Naive thymus-derived CD4-positive, alpha-beta T cell (primary cell): ENCODE data around the gene HEBP2. TPM values are rescaled to one million over a fixed set of nuclear protein-coding genes. Genes with fewer than 3 reads are reported as not detected.
A peak's percentile ranks its signal among the peaks of the same experiment; 100 is the strongest.

Experiments used
- ATAC-seq: fragments of 150-1000 bp; cut with Tn5 transposase; 2 replicates; pipeline ENCODE4 v1.10.0; 2021; ENCODE audit warnings: mild to moderate bottlenecking, moderate library complexity
- CTCF ChIA-PET: fragments of 350-600 bp; sonication (Branson Sonifier 250); formaldehyde crosslinking; loops from one replicate; lab custom pipeline; 2021; ENCODE audit warnings: antibody characterized with exemption; lab: Charles Lee
- POLR2A ChIA-PET: fragments of 350-600 bp; sonication (Branson Sonifier 250); formaldehyde crosslinking; loops from one replicate; lab custom pipeline; 2021; ENCODE audit warnings: antibody characterized with exemption, inconsistent platforms; lab: Charles Lee
- DNase-seq, 9 donors: peaks; one replicate each; pipeline versions ENCODE4 v3.0.0 to v3.0.0-alpha.2; 2020 to 2022; ENCODE audit warnings: mixed read lengths in 1 of 9
- H3K27ac ChIP-seq: one replicate; pipeline ENCODE4 v1.7.0; 2013; ENCODE audit warnings: mild to moderate bottlenecking, low read depth, low read length, moderate library complexity
- H3K27me3 ChIP-seq, 2 donors: one replicate each; pipeline ENCODE4 v1.7.0; 2013; ENCODE audit warnings: low read length in 2 of 2, mild to moderate bottlenecking in 2 of 2, moderate library complexity in 2 of 2; ENCODE audit not compliant: control insufficient read depth in 2 of 2, insufficient read depth in 2 of 2
- H3K36me3 ChIP-seq, 3 experiments: 1 replicate in 2 of 3; 2 replicates in 1 of 3; pipeline ENCODE4 v1.7.0; 2013; ENCODE audit warnings: low read length in 3 of 3, mild to moderate bottlenecking in 3 of 3, moderate library complexity in 1 of 3; ENCODE audit not compliant: insufficient read depth in 3 of 3, control insufficient read depth in 2 of 3
- H3K4me1 ChIP-seq, 2 donors: one replicate each; pipeline ENCODE4 v1.7.0; 2013; ENCODE audit warnings: low read length in 2 of 2, mild to moderate bottlenecking in 2 of 2, moderate library complexity in 1 of 2; ENCODE audit not compliant: control insufficient read depth in 2 of 2, insufficient read depth in 2 of 2
- H3K4me3 ChIP-seq: 2 replicates; pipeline ENCODE4 v1.7.0; 2013; ENCODE audit warnings: mild to moderate bottlenecking, low read length
- H3K9me3 ChIP-seq, 3 experiments: 1 replicate in 2 of 3; 2 replicates in 1 of 3; pipeline ENCODE4 v1.7.0; 2013; ENCODE audit warnings: low read length in 3 of 3; ENCODE audit not compliant: control insufficient read depth in 2 of 3
- H3K27ac Mint-ChIP-seq, 9 donors: one replicate each; pipeline ENCODE4 v1.8.0; 2020 to 2022; ENCODE audit warnings: mixed read lengths in 9 of 9, mild to moderate bottlenecking in 8 of 9, moderate library complexity in 5 of 9, inconsistent platforms in 2 of 9
- H3K27me3 Mint-ChIP-seq, 5 donors: one replicate each; pipeline ENCODE4 v1.8.0; 2021 to 2022; ENCODE audit warnings: mixed read lengths in 5 of 5, mild to moderate bottlenecking in 1 of 5
- H3K36me3 Mint-ChIP-seq, 5 donors: one replicate each; pipeline ENCODE4 v1.8.0; 2020 to 2022; ENCODE audit warnings: mixed read lengths in 5 of 5, mild to moderate bottlenecking in 3 of 5, inconsistent platforms in 1 of 5
- H3K4me1 Mint-ChIP-seq, 7 donors: one replicate each; pipeline ENCODE4 v1.8.0; 2020 to 2022; ENCODE audit warnings: mixed read lengths in 7 of 7, mild to moderate bottlenecking in 3 of 7, inconsistent platforms in 1 of 7
- H3K4me3 Mint-ChIP-seq, 10 donors: one replicate each; pipeline ENCODE4 v1.8.0; 2020 to 2022; ENCODE audit warnings: mild to moderate bottlenecking in 10 of 10, mixed read lengths in 10 of 10, moderate library complexity in 6 of 10, inconsistent platforms in 2 of 10
- H3K9me3 Mint-ChIP-seq, 11 donors: one replicate each; pipeline ENCODE4 v1.8.0; 2020 to 2022; ENCODE audit warnings: mixed read lengths in 11 of 11, mild to moderate bottlenecking in 4 of 11, inconsistent platforms in 1 of 11, moderate library complexity in 1 of 11
- intact Hi-C, 2 donors: fragments of 100-400 bp; cut with micrococcal nuclease; formaldehyde crosslinking; loops; one replicate each; pipeline ENCODE4 v1.15.1; 2023
- polyA plus RNA-seq, 2 donors: library from polyadenylated mRNA; unstranded; fragments of 300-500 nt; fragmentation: Illumina TruSeq; gene quantifications; one replicate each; pipeline ENCODE4 v1.2.3, GENCODE V29; 2021
- total RNA-seq, 6 experiments: library from RNA in 5 of 6; stranded (reverse) in 5 of 6; gene quantifications; 1 replicate in 5 of 6; 2 replicates in 1 of 6; pipeline ENCODE4 v1.2.3 and lab custom pipeline; 2021 to 2026

The HEBP2 gene
- total and polyA plus RNA-seq, 7 experiments from 2014 or later = 24.9 to 50.7 (median 41.0) TPM

- H3K4me1 Mint-ChIP-seq = peaks cover 2 to 10% (median 9%) of the 10 kb centered on the region in 7 donors
- POLR2A ChIA-PET = interaction anchor here (1.1 kb wide), 1 partner anchor 17 kb away, joined by 4 read pairs; no protein-coding TSS in a partner anchor
- H3K27me3 Mint-ChIP-seq = peaks cover 0 to 8% (median 0%) of the 10 kb centered on the region in 5 donors
- CTCF ChIA-PET = no interaction called here
- DNase-seq (no peak), ATAC-seq (no peak)
- H3K27ac Mint-ChIP-seq = no peak overlapping the region
- no peaks in the 10 kb centered on the region for H3K36me3 Mint-ChIP-seq
- Histone ChIP-seq H3K9me3 (no peaks in the 10 kb centered on the region), H3K27me3 (no peaks in the 10 kb centered on the region), H3K27ac (no peak overlapping the region), H3K4me3 (no peak overlapping the region), H3K36me3 (no peaks in the 10 kb centered on the region), H3K4me1 (peaks cover 7 to 8% of the 10 kb centered on the region in 2 donors)
- intact Hi-C loops = no loop called here
- H3K4me3 Mint-ChIP-seq = no peak overlapping the region
- no peaks in the 10 kb centered on the region for H3K9me3 Mint-ChIP-seq
Measured at GRCh38 chr6:138450445-138450844, 46.4 kb downstream of the HEBP2 start.

GRCh38 chr6:138451043-138451442 lies 47.0 kb downstream of the HEBP2 start:
- ATAC-seq = no peak
- ChIA-PET POLR2A (no interaction called here), CTCF (interaction anchor here (0.7 kb wide), 1 partner anchor 26 kb away, joined by 3 read pairs; no protein-coding TSS in a partner anchor)
- peaks cover 7 to 13% of the 10 kb centered on the region in 2 donors for H3K4me1 ChIP-seq
- DNase-seq = no peak
- Mint-ChIP-seq H3K36me3 (no peaks in the 10 kb centered on the region), H3K27ac (no peak overlapping the region), H3K4me1 (peaks cover 2 to 16% (median 14%) of the 10 kb centered on the region in 7 donors), H3K4me3 (no peak overlapping the region), H3K27me3 (peaks cover 0 to 8% (median 0%) of the 10 kb centered on the region in 5 donors), H3K9me3 (no peaks in the 10 kb centered on the region)
- no peak overlapping the region for H3K4me3 ChIP-seq
- H3K36me3 ChIP-seq = no peaks in the 10 kb centered on the region
- intact Hi-C loops = no loop called here
- no peaks in the 10 kb centered on the region for H3K27me3 ChIP-seq
- no peaks in the 10 kb centered on the region for H3K9me3 ChIP-seq
- H3K27ac ChIP-seq = no peak overlapping the region

GRCh38 chr6:138454981-138455706 lies 51.1 kb downstream of the HEBP2 start:
- Histone ChIP-seq H3K36me3 (no peaks in the 10 kb centered on the region), H3K27ac (peak overlapping the region; percentile 75), H3K4me1 (peaks cover 19 to 22% of the 10 kb centered on the region in 2 donors), H3K27me3 (no peaks in the 10 kb centered on the region), H3K4me3 (peak overlapping the region; percentile 48), H3K9me3 (no peaks in the 10 kb centered on the region)
- Mint-ChIP-seq H3K36me3 (no peaks in the 10 kb centered on the region), H3K27me3 (peaks cover 0 to 4% (median 0%) of the 10 kb centered on the region in 5 donors), H3K9me3 (no peaks in the 10 kb centered on the region), H3K27ac (peak overlapping the region; percentile 77 to 97 (median 93)), H3K4me1 (peaks cover 5 to 32% (median 22%) of the 10 kb centered on the region in 7 donors), H3K4me3 (peak overlapping the region; percentile 40 to 79 (median 70))
- POLR2A ChIA-PET = interaction anchor here (0.9 to 2.0 kb wide), 7 partner anchors 12 to 919 kb away, joined by 3 to 18 read pairs (median 6); partner anchors contain the start of genes CITED2 and HEBP2
- intact Hi-C loops = loop anchor here (1.0 to 5.0 kb wide), 4 partner anchors 26 to 917 kb away; partner anchors contain the start of gene CITED2 (in 1 of the 2)
- DNase-seq = peak; percentile 12 to 79 (median 55)
- peak; percentile 85 for ATAC-seq
- CTCF ChIA-PET = interaction anchor here (0.6 to 3.0 kb wide), 7 partner anchors 11 to 340 kb away, joined by 3 to 26 read pairs (median 3); no protein-coding TSS in a partner anchor

DNA sequence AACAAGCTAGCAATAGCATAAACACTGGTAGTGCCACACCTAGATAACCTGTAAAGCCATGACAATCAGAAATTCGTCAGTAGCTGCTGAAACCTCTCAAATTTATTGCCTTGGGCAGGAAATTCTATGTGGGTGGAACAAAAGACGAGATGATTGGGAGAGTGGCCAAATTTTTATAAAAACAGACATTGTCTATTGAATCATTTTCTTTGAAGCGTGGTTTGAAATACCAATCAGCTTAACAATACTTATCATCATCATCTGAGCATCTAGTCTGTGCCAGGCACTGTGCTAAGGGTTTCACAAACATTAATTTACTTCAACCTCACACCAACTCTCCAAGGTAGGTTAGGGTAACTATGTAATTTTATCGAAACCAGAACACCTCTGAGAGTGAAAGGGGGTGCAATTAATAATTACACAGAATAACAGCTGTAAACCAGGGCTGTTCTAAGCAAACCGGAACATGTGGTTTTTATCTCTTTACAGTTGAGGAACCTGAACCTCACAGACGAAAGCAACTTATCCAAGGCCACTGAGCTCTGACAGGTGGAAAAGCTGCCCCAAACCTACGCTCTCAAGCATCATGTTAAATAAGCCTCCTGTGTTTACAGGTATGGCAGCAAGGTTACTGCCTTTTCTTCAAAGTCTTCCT lies 51.9 kb downstream of the HEBP2 start:
- peak overlapping the region; percentile 48 for H3K4me3 ChIP-seq
- DNase-seq (peak in 7 of 9 donors; percentile 51 to 81 (median 75)), ATAC-seq (peak; percentile 86)
- intact Hi-C loops = loop anchor here (1.0 to 5.0 kb wide), 6 partner anchors 27 to 916 kb away; partner anchors contain the start of genes CCDC28A (in 1 of the 2), CITED2 (in 1 of the 2) and HEBP2 (in 1 of the 2)
- peaks cover 0 to under 1% (median 0%) of the 10 kb centered on the region in 5 donors for H3K36me3 Mint-ChIP-seq
- CTCF ChIA-PET = interaction anchor here (0.6 to 3.0 kb wide), 9 partner anchors 12 to 452 kb away, joined by 3 to 26 read pairs (median 3); no protein-coding TSS in a partner anchor
- H3K9me3 Mint-ChIP-seq = peaks cover 0 to 1% (median 0%) of the 10 kb centered on the region in 11 donors
- peaks cover 0 to 3% (median 0%) of the 10 kb centered on the region in 5 donors for H3K27me3 Mint-ChIP-seq
- H3K36me3 ChIP-seq = no peaks in the 10 kb centered on the region
- peak overlapping the region; percentile 77 to 97 (median 93) for H3K27ac Mint-ChIP-seq
- H3K4me3 Mint-ChIP-seq = peak overlapping the region; percentile 40 to 79 (median 70)
- H3K27me3 ChIP-seq = no peaks in the 10 kb centered on the region
- POLR2A ChIA-PET = interaction anchor here (0.6 to 2.0 kb wide), 10 partner anchors 12 to 953 kb away, joined by 3 to 18 read pairs (median 4); partner anchors contain the start of genes CITED2 and HEBP2
- H3K27ac ChIP-seq = peak overlapping the region; percentile 75
- peaks cover 5 to 32% (median 22%) of the 10 kb centered on the region in 7 donors for H3K4me1 Mint-ChIP-seq
- no peaks in the 10 kb centered on the region for H3K9me3 ChIP-seq
- H3K4me1 ChIP-seq = peaks cover 19 to 22% of the 10 kb centered on the region in 2 donors

GRCh38 chr6:138456401-138456790 lies 52.4 kb downstream of the HEBP2 start:
- Mint-ChIP-seq H3K27me3 (no peaks in the 10 kb centered on the region), H3K4me1 (peaks cover 5 to 32% (median 22%) of the 10 kb centered on the region in 7 donors), H3K27ac (peak overlapping the region; percentile 77 to 97 (median 93)), H3K36me3 (peaks cover 0 to 3% (median 0%) of the 10 kb centered on the region in 5 donors), H3K4me3 (peak overlapping the region; percentile 40 to 79 (median 70)), H3K9me3 (peaks cover 0 to 6% (median 0%) of the 10 kb centered on the region in 11 donors)
- H3K36me3 ChIP-seq = no peaks in the 10 kb centered on the region
- ATAC-seq (no peak), DNase-seq (no peak)
- POLR2A ChIA-PET = interaction anchor here (0.6 to 2.0 kb wide), 8 partner anchors 14 to 953 kb away, joined by 3 to 18 read pairs (median 4); partner anchors contain the start of gene HEBP2
- intact Hi-C loops = loop anchor here in 1 of 2 donors (1.0 to 5.0 kb wide), 3 partner anchors 52 to 916 kb away; partner anchors contain the start of genes CCDC28A, CITED2 and HEBP2
- peak overlapping the region; percentile 75 for H3K27ac ChIP-seq
- CTCF ChIA-PET = interaction anchor here (0.8 to 3.0 kb wide), 5 partner anchors 20 to 452 kb away, joined by 3 to 26 read pairs (median 4); no protein-coding TSS in a partner anchor
- H3K27me3 ChIP-seq = no peaks in the 10 kb centered on the region
- no peaks in the 10 kb centered on the region for H3K9me3 ChIP-seq
- peaks cover 19 to 22% of the 10 kb centered on the region in 2 donors for H3K4me1 ChIP-seq
- H3K4me3 ChIP-seq = peak overlapping the region; percentile 48

DNA sequence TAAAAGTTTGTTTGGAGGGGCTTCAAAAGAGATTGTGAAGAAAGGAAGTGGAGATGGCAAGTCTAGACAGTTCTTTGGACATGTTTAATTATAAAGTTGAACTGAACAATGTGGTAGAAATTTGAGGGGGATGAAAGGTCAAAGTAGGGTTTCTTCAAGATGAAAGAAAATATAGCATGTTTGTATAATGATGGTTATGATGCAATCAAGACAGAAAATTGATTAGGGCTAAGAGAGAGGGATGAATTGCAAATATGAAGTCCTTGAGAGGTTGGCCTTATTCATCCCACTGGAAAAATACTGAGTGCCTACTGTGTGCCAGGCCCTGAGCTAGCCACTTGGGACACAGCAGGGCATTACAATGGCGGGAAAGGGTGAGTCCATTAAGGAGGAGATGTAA lies 57.6 kb downstream of the HEBP2 start:
- Histone ChIP-seq H3K4me3 (no peak overlapping the region), H3K4me1 (peaks cover 3 to 10% of the 10 kb centered on the region in 2 donors), H3K27ac (no peak overlapping the region), H3K9me3 (no peaks in the 10 kb centered on the region), H3K27me3 (no peaks in the 10 kb centered on the region), H3K36me3 (no peaks in the 10 kb centered on the region)
- DNase-seq = no peak
- Mint-ChIP-seq H3K4me3 (no peak overlapping the region), H3K36me3 (peaks cover 0 to 20% (median 0%) of the 10 kb centered on the region in 5 donors), H3K27ac (peak overlapping the region in 1 of 9 donors; percentile 10), H3K9me3 (peaks cover 0 to 13% (median 0%) of the 10 kb centered on the region in 11 donors), H3K27me3 (no peaks in the 10 kb centered on the region), H3K4me1 (peaks cover under 1 to 10% (median 3%) of the 10 kb centered on the region in 7 donors)
- CTCF ChIA-PET = interaction anchor here (0.6 kb wide), 1 partner anchor 909 kb away, joined by 3 read pairs; no protein-coding TSS in a partner anchor
- intact Hi-C loops = no loop called here
- POLR2A ChIA-PET = no interaction called here
- no peak for ATAC-seq
